Tongue (tissue), 2 donors: Measurements from ENCODE around the gene ZNF672. TPM values are rescaled to one million over a fixed set of nuclear protein-coding genes. Genes with fewer than 3 reads are reported as not detected.
"Not testable (repeated sequence)": the region's sequence is repeated elsewhere in the genome, so short reads cannot be mapped to it uniquely, and the experiment has no call there.

Source experiments
- DNase-seq: peaks from one replicate; pipeline ENCODE4 v3.0.0-alpha.2; 2015
- total RNA-seq: library from RNA; depleted of rRNA; stranded (reverse); fragments of >200 nt; gene quantifications from one replicate; pipeline ENCODE4 v1.2.3, GENCODE V29; 2014

The ZNF672 gene
- total RNA-seq, 1 donor from 2014 or later, result 33.4 TPM

GRCh38 chr1:248813546-248813945 lies 24.5 kb upstream of the ZNF672 start:
- no peak for DNase-seq

GRCh38 chr1:248814351-248814750 lies 23.7 kb upstream of the ZNF672 start:
- DNase-seq, result no peak

- no peak for DNase-seq
Observed at GRCh38 chr1:248815407-248816034, 22.5 kb upstream of the ZNF672 start.

- no peak for DNase-seq
Observed at GRCh38 chr1:248816042-248816851, 21.8 kb upstream of the ZNF672 start.

GRCh38 chr1:248817065-248817464 lies 21.0 kb upstream of the ZNF672 start:
- DNase-seq, result no peak

GRCh38 chr1:248818505-248819374 lies 19.3 kb upstream of the ZNF672 start:
- DNase-seq, result no peak

- DNase-seq, result no peak
Observed at GRCh38 chr1:248820041-248820585, 17.9 kb upstream of the ZNF672 start.

- DNase-seq, result no peak
Observed at GRCh38 chr1:248821101-248821500, 16.9 kb upstream of the ZNF672 start.

- no peak for DNase-seq
Observed at GRCh38 chr1:248821641-248822040, 16.4 kb upstream of the ZNF672 start.

- no peak for DNase-seq
Observed at GRCh38 chr1:248822148-248823032, 15.6 kb upstream of the ZNF672 start.

GRCh38 chr1:248823517-248824001 lies 14.5 kb upstream of the ZNF672 start:
- no peak for DNase-seq

- no peak for DNase-seq
Observed at GRCh38 chr1:248824301-248824700, 13.7 kb upstream of the ZNF672 start.

- no peak for DNase-seq
Observed at GRCh38 chr1:248824701-248825100, 13.3 kb upstream of the ZNF672 start.

- no peak for DNase-seq
Observed at GRCh38 chr1:248825136-248825535, 12.9 kb upstream of the ZNF672 start.

- DNase-seq, result no peak
Observed at GRCh38 chr1:248825573-248825908, 12.5 kb upstream of the ZNF672 start.

GRCh38 chr1:248825909-248826760 lies 11.9 kb upstream of the ZNF672 start, which contains the start of gene SH3BP5L:
Gene SH3BP5L (minus strand): TSS chr1:248825915. CDS start chr1:248824935, 980 bp downstream.
- DNase-seq, result peak; percentile 98

GRCh38 chr1:248828845-248829244 lies 9.2 kb upstream of the ZNF672 start:
- DNase-seq, result no peak

- not testable (repeated sequence) for DNase-seq
Observed at GRCh38 chr1:248830718-248831017, 7.4 kb upstream of the ZNF672 start.

- no peak for DNase-seq
Observed at GRCh38 chr1:248831842-248832241, 6.2 kb upstream of the ZNF672 start.

- DNase-seq, result no peak
Observed at GRCh38 chr1:248834343-248834940, 3.6 kb upstream of the ZNF672 start.
